Testis (tissue), 3 donors: Measurements from ENCODE around the gene AXIN1. TPM values are rescaled to one million over a fixed set of nuclear protein-coding genes. Genes with fewer than 3 reads are reported as not detected.

ENCODE experiments used
- DNase-seq: peaks from one replicate; pipeline ENCODE4 v3.0.0-alpha.2; 2019
- H3K27ac ChIP-seq, 2 donors: fragments of 200-600 bp; sonication (generic); one replicate each; pipeline ENCODE4 v1.5.1; 2019
- H3K27me3 ChIP-seq: fragments of 200-600 bp; sonication (generic); one replicate; pipeline ENCODE4 v1.5.1; 2019
- H3K36me3 ChIP-seq: fragments of 200-600 bp; sonication (generic); one replicate; pipeline ENCODE4 v1.5.1; 2017; ENCODE audit warnings: low read depth; ENCODE audit errors: missing control alignments
- H3K4me1 ChIP-seq: fragments of 200-600 bp; sonication (generic); one replicate; pipeline ENCODE4 v1.5.1; 2019
- H3K4me3 ChIP-seq, 2 donors: fragments of 200-600 bp; sonication (generic); one replicate each; pipeline ENCODE4 v1.5.1; 2017 to 2019
- H3K9me3 ChIP-seq: fragments of 200-600 bp; sonication (generic); one replicate; pipeline ENCODE4 v1.5.1; 2017
- POLR2A ChIP-seq: fragments of 450-650 bp; IDR thresholded peaks from one replicate; pipeline ENCODE4 v1.6.1; 2017; ENCODE audit warnings: antibody characterized with exemption, mild to moderate bottlenecking, moderate library complexity
- WGBS, 2 donors: methylation state at CpG; one replicate each; pipeline ENCODE4 v1.1.5; 2018; 5-methylcytosine and 5-hydroxymethylcytosine counted together
- intact Hi-C: fragments of 100-400 bp; cut with DNase I; formaldehyde crosslinking; loops from one replicate; pipeline ENCODE4 v1.15.1; 2023; ENCODE audit warnings: low total_unique reads
- polyA plus RNA-seq: library from polyadenylated mRNA; stranded (reverse); fragments of 350-450 nt; fragmentation: Illumina TruSeq; extraction: RNeasy Lipid Tissue Mini Kit (QIAGEN cat#74804); gene quantifications from one replicate; pipeline ENCODE4 v1.2.3, GENCODE V29; 2014; ENCODE audit warnings: low read depth, low replicate concordance; ENCODE audit not compliant: insufficient read depth
- total RNA-seq, 2 donors: library from RNA; depleted of rRNA; stranded (reverse); fragments of >200 nt; gene quantifications; one replicate each; pipeline ENCODE4 v1.2.3, GENCODE V29; 2016
- TF ChIP-seq, protein P1 (sequence below), 3 experiments: fragments of 450-650 bp in 2 of 3; fragments of 200-600 bp in 1 of 3; sonication (generic) in 1 of 3; IDR thresholded peaks; one replicate each; pipeline ENCODE4 v1.5.1; 2016 to 2019; ENCODE audit warnings: antibody characterized with exemption in 3 of 3, mild to moderate bottlenecking in 2 of 3, moderate library complexity in 1 of 3

AXIN1 gene
- total and polyA plus RNA-seq, 3 donors from 2014 or later = 19.4 to 32.0 (median 30.6) TPM

DNA sequence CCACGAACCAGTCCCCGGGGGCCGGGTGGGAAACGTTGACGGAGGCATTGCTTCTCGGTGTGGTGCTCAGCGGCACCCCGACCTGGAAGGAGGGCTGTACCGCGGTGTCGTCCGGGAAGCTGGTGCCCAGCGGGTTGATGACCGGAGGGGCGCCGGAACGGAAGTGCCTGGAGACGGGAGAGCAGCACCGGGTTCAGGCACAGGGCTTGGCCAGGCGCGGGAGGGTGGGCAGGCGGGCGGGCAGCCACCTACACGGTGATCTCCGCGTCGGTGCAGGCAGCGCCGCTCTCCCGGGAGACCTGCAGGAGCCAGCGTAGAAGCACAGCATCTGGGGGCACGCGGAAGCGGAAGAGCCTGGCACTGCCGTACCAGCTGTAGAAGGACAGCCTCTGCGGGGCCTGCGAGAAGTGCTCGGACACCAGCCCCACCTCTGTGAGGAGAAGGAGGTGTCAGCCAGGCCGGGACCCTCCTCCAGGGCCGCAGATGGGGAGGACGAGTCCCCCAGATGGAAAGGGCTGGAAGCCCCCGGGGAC is 25.0 kb upstream of the AXIN1 start:
- Histone ChIP-seq H3K27me3 (no peaks in the 10 kb centered on the region), H3K9me3 (no peaks in the 10 kb centered on the region), H3K4me1 (peaks cover 22% of the 10 kb centered on the region), H3K27ac (no peak overlapping the region), H3K4me3 (no peak overlapping the region), H3K36me3 (no peaks in the 10 kb centered on the region)
- TF ChIP-seq POLR2A = no peak
- TF ChIP-seq, protein P1, sequence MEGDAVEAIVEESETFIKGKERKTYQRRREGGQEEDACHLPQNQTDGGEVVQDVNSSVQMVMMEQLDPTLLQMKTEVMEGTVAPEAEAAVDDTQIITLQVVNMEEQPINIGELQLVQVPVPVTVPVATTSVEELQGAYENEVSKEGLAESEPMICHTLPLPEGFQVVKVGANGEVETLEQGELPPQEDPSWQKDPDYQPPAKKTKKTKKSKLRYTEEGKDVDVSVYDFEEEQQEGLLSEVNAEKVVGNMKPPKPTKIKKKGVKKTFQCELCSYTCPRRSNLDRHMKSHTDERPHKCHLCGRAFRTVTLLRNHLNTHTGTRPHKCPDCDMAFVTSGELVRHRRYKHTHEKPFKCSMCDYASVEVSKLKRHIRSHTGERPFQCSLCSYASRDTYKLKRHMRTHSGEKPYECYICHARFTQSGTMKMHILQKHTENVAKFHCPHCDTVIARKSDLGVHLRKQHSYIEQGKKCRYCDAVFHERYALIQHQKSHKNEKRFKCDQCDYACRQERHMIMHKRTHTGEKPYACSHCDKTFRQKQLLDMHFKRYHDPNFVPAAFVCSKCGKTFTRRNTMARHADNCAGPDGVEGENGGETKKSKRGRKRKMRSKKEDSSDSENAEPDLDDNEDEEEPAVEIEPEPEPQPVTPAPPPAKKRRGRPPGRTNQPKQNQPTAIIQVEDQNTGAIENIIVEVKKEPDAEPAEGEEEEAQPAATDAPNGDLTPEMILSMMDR (IDR thresholded peaks at IDR 0.05) = no peak
- no peak for DNase-seq
- WGBS, 2 donors = 91 to 92% methylated on average over 31 to 42 of the region's 42 CpGs
- intact Hi-C loops = no loop called here

DNA sequence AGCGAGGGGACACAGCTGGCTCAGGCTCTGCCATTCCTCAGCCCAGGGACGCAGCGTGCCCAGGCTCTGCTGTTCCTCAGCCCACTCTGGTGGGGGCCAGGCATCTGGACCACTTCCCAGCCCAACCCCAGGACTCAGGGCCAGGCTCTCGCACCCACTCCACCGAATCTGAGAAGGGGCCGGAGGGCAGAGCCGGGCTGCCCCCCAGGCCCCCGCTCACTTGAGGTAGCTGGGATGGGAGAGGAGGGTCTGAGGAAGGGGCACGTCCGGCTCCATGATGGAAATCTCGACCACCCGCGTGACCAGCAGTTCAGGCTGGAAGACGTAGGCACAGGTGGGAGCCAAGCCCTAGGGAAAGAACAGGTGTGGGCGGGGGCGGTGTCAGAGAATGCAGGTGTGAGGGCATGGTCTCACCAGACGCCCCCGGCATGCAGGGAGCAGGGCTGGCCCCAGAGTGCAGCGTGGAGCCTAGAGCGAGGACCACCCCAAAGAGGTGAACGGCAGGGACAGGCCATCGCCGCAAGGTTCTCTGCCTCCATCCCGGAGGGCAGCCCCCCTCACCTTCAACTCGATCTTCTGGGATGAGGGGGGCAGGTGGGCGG is 24.4 kb upstream of the AXIN1 start:
- Histone ChIP-seq H3K36me3 (no peaks in the 10 kb centered on the region), H3K4me1 (peaks cover 26% of the 10 kb centered on the region), H3K4me3 (no peak overlapping the region), H3K27ac (no peak overlapping the region), H3K9me3 (no peaks in the 10 kb centered on the region), H3K27me3 (no peaks in the 10 kb centered on the region)
- no peak for DNase-seq
- intact Hi-C loops = no loop called here
- TF ChIP-seq, protein P1 (IDR thresholded peaks at IDR 0.05) = no peak
- no peak for TF ChIP-seq POLR2A
- WGBS, 2 donors = 91 to 97% methylated on average over 20 to 21 of the region's 26 CpGs

DNA sequence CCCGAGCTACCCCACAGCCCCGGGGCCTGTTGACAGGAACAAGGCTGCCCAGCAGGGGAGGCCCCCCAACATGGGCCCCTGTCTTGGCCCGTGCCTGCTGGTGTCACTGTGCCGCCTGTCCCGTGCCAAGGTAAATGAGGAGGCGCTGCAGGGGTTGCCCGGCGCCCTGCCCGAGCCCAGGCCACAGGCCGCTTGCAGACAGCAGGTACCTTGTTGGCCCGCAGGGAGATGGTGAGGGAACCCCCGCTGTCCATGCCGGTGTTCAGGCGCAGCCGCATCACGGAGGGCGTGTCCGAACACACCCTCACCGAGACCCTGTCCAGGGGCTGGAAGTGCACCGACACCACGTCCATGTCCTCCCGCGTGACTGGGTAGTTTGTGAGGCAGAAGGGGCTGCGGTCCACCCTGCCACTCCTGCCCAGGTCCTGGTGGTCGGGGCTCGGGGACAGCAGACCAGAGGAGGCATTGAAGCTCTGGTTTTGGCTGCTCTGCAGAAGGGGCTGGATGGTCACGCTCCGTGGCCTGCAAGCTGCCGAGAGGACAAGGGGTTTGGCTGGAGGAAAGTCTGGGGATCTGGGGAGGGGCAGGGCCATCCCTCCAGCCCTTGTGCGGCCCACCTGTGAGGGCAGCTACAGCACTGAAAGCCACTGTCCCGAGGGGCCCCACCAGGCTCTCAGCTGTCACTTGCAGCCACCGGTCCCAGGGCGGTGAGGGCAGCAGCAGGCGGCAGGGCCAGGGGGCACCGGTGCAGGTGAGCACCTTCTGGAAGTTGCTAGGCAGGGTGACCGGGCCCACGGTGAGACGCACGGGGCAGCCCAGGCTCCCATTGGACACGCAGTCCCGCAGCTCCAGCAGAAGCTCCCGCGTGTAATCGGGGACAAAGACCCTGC is 23.6 kb upstream of the AXIN1 start:
- 95 to 96% methylated on average over 10 to 44 of the region's 44 CpGs for WGBS, 2 donors
- Histone ChIP-seq H3K27me3 (no peaks in the 10 kb centered on the region), H3K4me1 (peaks cover 34% of the 10 kb centered on the region), H3K4me3 (no peak overlapping the region), H3K27ac (no peak overlapping the region), H3K9me3 (no peaks in the 10 kb centered on the region), H3K36me3 (no peaks in the 10 kb centered on the region)
- DNase-seq = no peak
- TF ChIP-seq POLR2A = no peak
- TF ChIP-seq, protein P1 (IDR thresholded peaks at IDR 0.05) = no peak
- intact Hi-C loops = no loop called here

DNA sequence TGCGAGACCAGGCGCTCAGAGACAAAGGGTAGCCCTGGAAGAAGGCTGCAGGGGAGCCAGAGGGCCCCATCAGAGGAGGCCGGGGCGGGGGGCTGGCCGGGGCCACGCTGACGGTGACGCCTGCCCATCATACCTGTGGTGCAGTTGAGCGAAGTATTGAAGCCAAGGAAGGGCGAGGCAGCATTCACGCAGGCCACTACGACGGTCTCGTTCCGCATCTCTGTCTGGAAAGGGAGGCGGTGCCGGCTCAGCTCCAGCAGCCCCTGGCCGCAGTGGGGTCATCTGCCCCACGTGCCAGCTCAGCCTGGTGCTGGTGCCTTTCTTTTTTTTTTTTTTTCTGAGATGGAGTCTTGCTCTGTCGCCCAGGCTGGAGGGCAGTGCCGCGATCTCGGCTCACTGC is 22.7 kb upstream of the AXIN1 start:
- DNase-seq = no peak
- Histone ChIP-seq H3K27ac (no peak overlapping the region), H3K4me1 (peaks cover 33% of the 10 kb centered on the region), H3K36me3 (no peaks in the 10 kb centered on the region), H3K27me3 (no peaks in the 10 kb centered on the region), H3K9me3 (no peaks in the 10 kb centered on the region), H3K4me3 (no peak overlapping the region)
- TF ChIP-seq, protein P1 (IDR thresholded peaks at IDR 0.05) = no peak
- TF ChIP-seq POLR2A = no peak
- intact Hi-C loops = no loop called here
- 92 to 94% methylated on average over 23 of the region's 23 CpGs for WGBS, 2 donors
